HG02943 (cell line): ENCODE measurements around the gene MUC5AC.
"Not testable (repeated sequence)": the region's sequence is repeated elsewhere in the genome, so short reads cannot be mapped to it uniquely, and the experiment has no call there.

Experiments
- ATAC-seq: cut with Tn5 transposase; IDR thresholded peaks from one replicate; pipeline ENCODE4 v1.9.1; 2021; ENCODE audit warnings: mild to moderate bottlenecking, low read depth, moderate library complexity; ENCODE audit not compliant: unreplicated experiment

Gene MUC5AC

GRCh38 chr11:1232021-1232882 lies 74.5 kb downstream of the MUC5AC start:
- no peak for ATAC-seq

DNA sequence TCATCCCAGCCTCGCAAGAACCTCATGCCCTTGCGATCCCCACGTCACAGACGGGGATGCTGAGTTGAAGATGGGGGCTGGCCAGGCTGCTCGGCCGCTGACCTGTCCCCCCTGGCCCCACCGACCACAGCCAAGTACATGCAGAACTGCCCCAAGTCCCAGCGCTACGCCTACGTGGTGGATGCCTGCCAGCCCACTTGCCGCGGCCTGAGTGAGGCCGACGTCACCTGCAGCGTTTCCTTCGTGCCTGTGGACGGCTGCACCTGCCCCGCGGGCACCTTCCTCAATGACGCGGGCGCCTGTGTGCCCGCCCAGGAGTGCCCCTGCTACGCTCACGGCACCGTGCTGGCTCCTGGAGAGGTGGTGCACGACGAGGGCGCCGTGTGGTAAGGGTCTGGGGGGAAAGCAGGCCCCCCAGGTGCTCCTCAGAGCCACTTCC lies 75.1 kb downstream of the MUC5AC start:
- ATAC-seq = no peak

GRCh38 chr11:1233351-1234053 lies 75.7 kb downstream of the MUC5AC start:
- no peak for ATAC-seq

DNA sequence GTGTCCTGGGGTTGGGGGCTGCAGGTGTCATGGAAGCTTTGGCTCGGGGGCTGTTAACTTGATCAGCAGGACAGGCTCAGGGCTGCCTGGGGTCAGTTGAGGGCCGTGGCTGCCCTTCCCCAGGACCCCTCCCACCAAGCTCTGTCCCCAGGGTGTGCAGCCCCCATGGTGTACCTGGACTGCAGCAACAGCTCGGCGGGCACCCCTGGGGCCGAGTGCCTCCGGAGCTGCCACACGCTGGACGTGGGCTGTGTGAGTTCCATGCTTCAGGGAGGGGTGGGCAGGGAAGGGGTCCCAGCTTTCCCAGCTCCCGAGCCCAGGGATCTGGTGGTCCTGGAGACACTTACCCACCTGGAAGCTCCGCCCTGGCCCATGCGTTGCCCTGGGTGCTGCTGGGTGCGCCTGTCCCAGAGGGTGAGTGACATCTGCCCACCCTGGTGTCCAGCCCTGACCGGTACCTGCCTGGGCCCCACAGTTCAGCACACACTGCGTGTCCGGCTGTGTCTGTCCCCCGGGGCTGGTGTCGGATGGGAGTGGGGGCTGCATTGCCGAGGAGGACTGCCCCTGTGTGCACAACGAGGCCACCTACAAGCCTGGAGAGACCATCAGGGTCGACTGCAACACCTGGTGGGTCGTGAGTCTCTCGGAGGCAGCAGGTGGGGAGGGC lies 76.4 kb downstream of the MUC5AC start:
- no peak for ATAC-seq

DNA sequence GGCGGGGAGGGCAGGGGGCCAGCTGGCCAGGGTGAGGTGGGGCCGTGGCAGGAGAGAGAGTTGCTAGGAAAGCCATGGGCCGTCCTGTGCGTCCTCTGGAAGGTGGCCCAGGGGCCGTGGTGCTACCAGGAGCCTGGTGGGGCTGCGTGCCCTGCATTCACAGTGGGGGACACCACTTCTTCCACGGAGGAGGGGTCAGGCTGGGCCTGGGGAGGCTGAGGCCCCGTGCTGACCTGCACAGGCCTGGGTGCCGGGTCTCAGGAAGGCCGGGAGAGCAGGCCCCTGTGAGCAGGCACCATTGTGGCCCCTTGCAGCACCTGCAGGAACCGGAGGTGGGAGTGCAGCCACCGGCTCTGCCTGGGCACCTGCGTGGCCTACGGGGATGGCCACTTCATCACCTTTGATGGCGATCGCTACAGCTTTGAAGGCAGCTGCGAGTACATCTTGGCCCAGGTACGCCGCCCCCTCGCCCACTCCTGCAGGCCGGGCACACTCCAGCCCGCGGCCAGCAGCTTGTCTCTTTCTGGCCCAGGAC lies 77.1 kb downstream of the MUC5AC start:
- ATAC-seq = no peak

DNA sequence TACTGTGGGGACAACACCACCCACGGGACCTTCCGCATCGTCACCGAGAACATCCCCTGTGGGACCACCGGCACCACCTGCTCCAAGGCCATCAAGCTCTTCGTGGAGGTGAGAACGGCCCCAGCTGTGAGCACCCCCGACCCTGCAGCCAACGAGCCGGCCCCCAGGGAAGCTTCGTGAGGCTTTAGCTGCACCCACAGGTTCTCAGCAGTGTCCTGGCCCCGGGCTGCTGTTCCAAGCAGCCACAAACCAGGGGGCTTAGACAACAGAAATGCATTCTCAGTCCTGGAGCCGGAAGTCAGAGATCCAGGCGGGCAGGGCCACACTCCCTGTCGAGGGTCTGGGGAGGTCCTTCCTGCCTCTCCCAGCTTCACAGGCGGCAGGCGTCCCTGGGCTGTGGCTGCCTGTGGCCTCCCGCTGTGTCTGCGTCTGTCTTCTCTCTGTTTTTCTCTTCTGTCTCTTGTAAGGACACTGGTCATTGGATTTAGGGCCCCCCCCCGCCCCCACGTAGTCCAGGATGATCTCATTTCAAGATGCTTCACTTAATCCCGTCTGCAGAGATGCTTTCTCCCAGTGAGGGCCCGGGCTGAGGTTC lies 77.7 kb downstream of the MUC5AC start:
- no peak for ATAC-seq

DNA sequence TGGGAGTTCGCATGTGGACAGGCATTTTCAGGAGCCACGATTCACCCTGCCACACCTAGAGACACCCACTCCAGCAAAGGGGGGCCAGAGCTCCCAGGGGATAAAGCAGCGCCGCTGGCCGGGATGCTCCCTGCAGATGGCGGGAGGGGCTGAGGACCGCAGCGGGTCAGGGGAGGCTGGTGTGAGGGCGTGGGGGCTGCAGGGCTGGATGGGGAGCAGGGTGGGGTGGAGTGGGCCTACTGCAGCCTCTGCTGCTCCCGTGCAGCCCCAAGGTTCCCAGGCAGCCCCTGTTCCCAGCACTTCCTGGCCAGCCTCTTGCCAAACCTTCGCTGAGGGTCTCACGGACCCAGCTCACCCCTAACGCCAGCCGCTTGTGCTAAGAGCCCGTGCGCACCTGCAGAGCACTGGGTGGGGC lies 78.2 kb downstream of the MUC5AC start:
- ATAC-seq = no peak

- ATAC-seq = no peak
Measured at GRCh38 chr11:1236316-1237127, 78.8 kb downstream of the MUC5AC start.

GRCh38 chr11:1237128-1237580 lies 79.4 kb downstream of the MUC5AC start:
- ATAC-seq = no peak

- no peak for ATAC-seq
Measured at GRCh38 chr11:1237851-1238250, 80.1 kb downstream of the MUC5AC start.

- no peak for ATAC-seq
Measured at GRCh38 chr11:1238767-1239595, 81.2 kb downstream of the MUC5AC start.

DNA sequence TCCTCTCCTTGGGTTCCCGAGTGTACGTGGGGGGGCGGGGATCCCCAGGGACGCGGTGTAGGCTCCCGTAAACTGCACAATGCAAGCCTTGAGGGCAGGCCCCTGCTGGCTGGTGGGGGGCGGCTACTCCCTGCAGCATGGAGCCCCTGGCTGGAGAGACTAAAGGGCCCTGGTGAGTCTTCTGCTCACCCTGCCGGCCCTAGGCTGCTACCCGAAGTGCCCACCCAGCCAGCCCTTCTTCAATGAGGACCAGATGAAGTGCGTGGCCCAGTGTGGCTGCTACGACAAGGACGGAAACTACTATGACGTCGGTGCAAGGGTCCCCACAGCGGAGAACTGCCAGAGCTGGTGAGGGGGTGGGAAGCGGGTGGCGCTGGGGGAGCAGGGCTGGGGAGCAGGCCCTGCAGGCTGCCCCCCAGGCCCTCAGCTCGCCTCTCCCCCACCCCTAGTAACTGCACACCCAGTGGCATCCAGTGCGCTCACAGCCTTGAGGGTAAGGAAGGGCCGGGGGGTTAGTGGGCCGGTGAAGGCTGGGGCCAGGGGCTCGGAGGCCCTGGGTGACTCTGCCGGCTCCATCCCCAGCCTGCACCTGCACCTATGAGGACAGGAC lies 81.9 kb downstream of the MUC5AC start:
- ATAC-seq = no peak

- ATAC-seq = no peak
Measured at GRCh38 chr11:1240771-1241170, 83.0 kb downstream of the MUC5AC start.

- ATAC-seq = no peak
Measured at GRCh38 chr11:1241706-1242105, 84.0 kb downstream of the MUC5AC start.

GRCh38 chr11:1242289-1242688 lies 84.5 kb downstream of the MUC5AC start:
- no peak for ATAC-seq

DNA sequence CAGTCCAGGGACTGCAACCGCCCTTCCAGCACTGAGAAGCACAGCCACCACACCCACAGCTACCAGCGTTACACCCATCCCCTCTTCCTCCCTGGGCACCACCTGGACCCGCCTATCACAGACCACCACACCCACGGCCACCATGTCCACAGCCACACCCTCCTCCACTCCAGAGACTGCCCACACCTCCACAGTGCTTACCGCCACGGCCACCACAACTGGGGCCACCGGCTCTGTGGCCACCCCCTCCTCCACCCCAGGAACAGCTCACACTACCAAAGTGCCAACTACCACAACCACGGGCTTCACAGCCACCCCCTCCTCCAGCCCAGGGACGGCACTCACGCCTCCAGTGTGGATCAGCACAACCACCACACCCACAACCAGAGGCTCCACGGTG lies 85.0 kb downstream of the MUC5AC start:
- ATAC-seq = not testable (repeated sequence)

DNA sequence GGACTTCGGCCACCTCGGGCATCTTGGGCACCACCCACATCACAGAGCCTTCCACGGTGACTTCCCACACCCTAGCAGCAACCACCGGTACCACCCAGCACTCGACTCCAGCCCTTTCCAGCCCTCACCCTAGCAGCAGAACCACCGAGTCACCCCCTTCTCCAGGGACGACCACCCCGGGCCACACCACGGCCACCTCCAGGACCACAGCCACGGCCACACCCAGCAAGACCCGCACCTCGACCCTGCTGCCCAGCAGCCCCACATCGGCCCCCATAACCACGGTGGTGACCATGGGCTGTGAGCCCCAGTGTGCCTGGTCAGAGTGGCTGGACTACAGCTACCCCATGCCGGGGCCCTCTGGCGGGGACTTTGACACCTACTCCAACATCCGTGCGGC lies 85.8 kb downstream of the MUC5AC start:
- not testable (repeated sequence) for ATAC-seq

DNA sequence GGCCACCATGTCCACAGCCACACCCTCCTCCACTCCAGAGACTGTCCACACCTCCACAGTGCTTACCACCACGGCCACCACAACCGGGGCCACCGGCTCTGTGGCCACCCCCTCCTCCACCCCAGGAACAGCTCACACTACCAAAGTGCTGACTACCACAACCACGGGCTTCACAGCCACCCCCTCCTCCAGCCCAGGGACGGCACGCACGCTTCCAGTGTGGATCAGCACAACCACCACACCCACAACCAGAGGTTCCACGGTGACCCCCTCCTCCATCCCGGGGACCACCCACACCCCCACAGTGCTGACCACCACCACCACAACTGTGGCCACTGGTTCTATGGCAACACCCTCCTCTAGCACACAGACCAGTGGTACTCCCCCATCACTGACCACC lies 86.8 kb downstream of the MUC5AC start:
- not testable (repeated sequence) for ATAC-seq
